ENCODE measurements around the gene HYAL3.

HYAL3 gene

GRCh38 chr3:50331364-50331907, 32.2 kb upstream of the HYAL3 start:
- DNase-seq, result no peak

GRCh38 chr3:50330330-50330729, 31.1 kb upstream of the HYAL3 start:
- no peak for DNase-seq

- peak; percentile 45 to 98 (median 92) for DNase-seq
Observed at GRCh38 chr3:50327943-50328691, 28.9 kb upstream of the HYAL3 start, which contains the start of gene TUSC2. Gene TUSC2 (minus strand): TSS chr3:50328223. CDS start chr3:50328099, 124 bp downstream.

GRCh38 chr3:50327129-50327528, 27.9 kb upstream of the HYAL3 start:
- no peak for DNase-seq

GRCh38 chr3:50326182-50326541, 27.0 kb upstream of the HYAL3 start:
- DNase-seq, result no peak

GRCh38 chr3:50325497-50326181, 26.4 kb upstream of the HYAL3 start:
- DNase-seq, result no peak

- no peak for DNase-seq
Observed at GRCh38 chr3:50325113-50325480, 25.9 kb upstream of the HYAL3 start.

- peak in 42 of 56 donors; percentile 9 to 78 (median 42) for DNase-seq
Observed at GRCh38 chr3:50324351-50325112, 25.3 kb upstream of the HYAL3 start.

GRCh38 chr3:50323614-50324199, 24.5 kb upstream of the HYAL3 start:
- DNase-seq, result no peak

GRCh38 chr3:50323092-50323600, 23.9 kb upstream of the HYAL3 start:
- DNase-seq, result peak in 3 of 56 donors; percentile 11 to 26 (median 23)

GRCh38 chr3:50322386-50323091, 23.3 kb upstream of the HYAL3 start, which contains the start of gene HYAL2:
Gene HYAL2 (minus strand): TSS chr3:50322745. CDS start chr3:50320489, 2,256 bp downstream.
- no peak for DNase-seq

GRCh38 chr3:50322115-50322385, 22.8 kb upstream of the HYAL3 start:
- no peak for DNase-seq

GRCh38 chr3:50321336-50322114, 22.3 kb upstream of the HYAL3 start:
- peak; percentile 63 to 96 (median 90) for DNase-seq

- DNase-seq, result peak in 51 of 56 donors; percentile 32 to 96 (median 85)
Observed at GRCh38 chr3:50320853-50321335, 21.7 kb upstream of the HYAL3 start.

GRCh38 chr3:50319894-50320625, 20.9 kb upstream of the HYAL3 start:
- no peak for DNase-seq

- DNase-seq, result no peak
Observed at GRCh38 chr3:50319181-50319893, 20.1 kb upstream of the HYAL3 start.

GRCh38 chr3:50318615-50319014, 19.4 kb upstream of the HYAL3 start:
- DNase-seq, result no peak

GRCh38 chr3:50318163-50318562, 19.0 kb upstream of the HYAL3 start:
- DNase-seq, result no peak

Measured in amygdala (tissue), 56 donors.